Measurements from ENCODE around the gene RPL11.
"Not testable (repeated sequence)": the region's sequence is repeated elsewhere in the genome, so short reads cannot be mapped to it uniquely, and the experiment has no call there.

The RPL11 gene

GRCh38 chr1:23727362-23727811 lies 35.8 kb downstream of the RPL11 start:
- H3K36me3 Mint-ChIP-seq (ENCODE audit: low read depth), result peaks cover 5% of the 10 kb centered on the region
- H3K9me3 Mint-ChIP-seq, result no peaks in the 10 kb centered on the region
- H3K27ac Mint-ChIP-seq, result peak overlapping the region in 1 of 3 experiments; percentile 35
- no peak for TF ChIP-seq CTCF (IDR thresholded peaks at IDR 0.05; ENCODE audit: unreplicated experiment in 3 of 3)
- no peaks in the 10 kb centered on the region for H3K27me3 Mint-ChIP-seq (ENCODE audit: low read depth)
- H3K4me1 Mint-ChIP-seq, result peaks cover 5% of the 10 kb centered on the region
- H3K4me3 Mint-ChIP-seq, result no peak overlapping the region

- peaks cover 7% of the 10 kb centered on the region for H3K36me3 Mint-ChIP-seq (ENCODE audit: low read depth)
- TF ChIP-seq CTCF (IDR thresholded peaks at IDR 0.05; ENCODE audit: unreplicated experiment in 3 of 3), result no peak
- H3K4me1 Mint-ChIP-seq, result peaks cover 5% of the 10 kb centered on the region
- no peaks in the 10 kb centered on the region for H3K27me3 Mint-ChIP-seq (ENCODE audit: low read depth)
- no peak overlapping the region for H3K27ac Mint-ChIP-seq
- H3K9me3 Mint-ChIP-seq, result no peaks in the 10 kb centered on the region
- no peak overlapping the region for H3K4me3 Mint-ChIP-seq
These were observed 41.0 kb downstream of the RPL11 start for GRCh38 chr1:23732363-23733224.

GRCh38 chr1:23733281-23733680 lies 41.7 kb downstream of the RPL11 start:
- H3K27me3 Mint-ChIP-seq (ENCODE audit: low read depth); H3K9me3 Mint-ChIP-seq; H3K36me3 Mint-ChIP-seq (ENCODE audit: low read depth); H3K4me3 Mint-ChIP-seq; H3K27ac Mint-ChIP-seq; H3K4me1 Mint-ChIP-seq: not testable (repeated sequence)

- H3K36me3 Mint-ChIP-seq (ENCODE audit: low read depth), result peaks cover 5% of the 10 kb centered on the region
- H3K27me3 Mint-ChIP-seq (ENCODE audit: low read depth), result no peaks in the 10 kb centered on the region
- TF ChIP-seq CTCF (IDR thresholded peaks at IDR 0.05; ENCODE audit: unreplicated experiment in 3 of 3), result no peak
- H3K4me1 Mint-ChIP-seq, result no peaks in the 10 kb centered on the region
- no peak overlapping the region for H3K4me3 Mint-ChIP-seq
- no peaks in the 10 kb centered on the region for H3K9me3 Mint-ChIP-seq
- no peak overlapping the region for H3K27ac Mint-ChIP-seq
These were observed 45.0 kb downstream of the RPL11 start for GRCh38 chr1:23736437-23737134.

GRCh38 chr1:23741609-23742008 lies 50.0 kb downstream of the RPL11 start:
- Mint-ChIP-seq H3K4me3 (peak overlapping the region; percentile 86 to 91 (median 86)), H3K4me1 (peaks cover 25% of the 10 kb centered on the region), H3K9me3 (no peaks in the 10 kb centered on the region), H3K36me3 (ENCODE audit: low read depth) (peaks cover 7% of the 10 kb centered on the region), H3K27me3 (ENCODE audit: low read depth) (no peaks in the 10 kb centered on the region), H3K27ac (peak overlapping the region; percentile 49 to 74 (median 70))
- TF ChIP-seq CTCF (IDR thresholded peaks at IDR 0.05; ENCODE audit: unreplicated experiment in 3 of 3), result no peak

GRCh38 chr1:23742670-23743286 lies 51.2 kb downstream of the RPL11 start:
- no peak for TF ChIP-seq CTCF (IDR thresholded peaks at IDR 0.05; ENCODE audit: unreplicated experiment in 3 of 3)
- Mint-ChIP-seq H3K4me3 (peak overlapping the region; percentile 86 to 91 (median 86)), H3K27ac (peak overlapping the region; percentile 49 to 92 (median 74)), H3K9me3 (no peaks in the 10 kb centered on the region), H3K27me3 (ENCODE audit: low read depth) (no peaks in the 10 kb centered on the region), H3K36me3 (ENCODE audit: low read depth) (peaks cover 13% of the 10 kb centered on the region), H3K4me1 (peaks cover 29% of the 10 kb centered on the region)
